Activated CD8-positive, alpha-beta memory T cell treated with anti-CD3 and anti-CD28 coated beads, Interleukin-2, amount 50 U/mL, for 1 hour (primary cell): Measurements from ENCODE around the gene GON4L.
"Not testable (repeated sequence)": the region's sequence is repeated elsewhere in the genome, so short reads cannot be mapped to it uniquely, and the experiment has no call there.

Experiments used
- DNase-seq: peaks from one replicate; pipeline ENCODE4 v3.0.0-alpha.2; 2020; ENCODE audit errors: extremely low read depth

The GON4L gene

GRCh38 chr1:155877945-155878344 lies 20.9 kb upstream of the GON4L start:
- no peak for DNase-seq

- DNase-seq: no peak
These were observed 16.8 kb upstream of the GON4L start for GRCh38 chr1:155873860-155874259.

- no peak for DNase-seq
These were observed 15.5 kb upstream of the GON4L start for GRCh38 chr1:155872527-155872926.

DNA sequence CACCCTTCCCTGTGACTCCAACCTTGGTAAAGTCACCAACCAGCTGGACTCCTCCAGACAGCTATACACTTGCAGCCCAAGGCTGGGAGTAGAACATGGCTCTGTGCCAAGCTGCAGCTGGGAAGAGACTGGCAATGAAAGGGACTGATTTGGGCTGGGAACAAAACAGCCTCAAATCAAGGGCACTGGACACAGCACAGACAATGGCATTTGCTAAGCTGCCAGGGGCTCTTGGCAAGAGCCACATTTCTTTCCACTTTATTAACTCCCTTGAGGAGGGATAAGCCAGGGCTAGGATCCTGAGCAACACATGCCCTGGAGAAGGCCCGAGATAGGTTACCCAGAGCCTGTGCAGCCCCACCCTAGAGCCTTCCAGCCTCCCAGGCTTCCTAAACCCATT lies 14.4 kb upstream of the GON4L start:
- no peak for DNase-seq

GRCh38 chr1:155867766-155868165 lies 10.8 kb upstream of the GON4L start:
- DNase-seq: no peak

GRCh38 chr1:155864393-155864792 lies 7.4 kb upstream of the GON4L start:
- no peak for DNase-seq

DNA sequence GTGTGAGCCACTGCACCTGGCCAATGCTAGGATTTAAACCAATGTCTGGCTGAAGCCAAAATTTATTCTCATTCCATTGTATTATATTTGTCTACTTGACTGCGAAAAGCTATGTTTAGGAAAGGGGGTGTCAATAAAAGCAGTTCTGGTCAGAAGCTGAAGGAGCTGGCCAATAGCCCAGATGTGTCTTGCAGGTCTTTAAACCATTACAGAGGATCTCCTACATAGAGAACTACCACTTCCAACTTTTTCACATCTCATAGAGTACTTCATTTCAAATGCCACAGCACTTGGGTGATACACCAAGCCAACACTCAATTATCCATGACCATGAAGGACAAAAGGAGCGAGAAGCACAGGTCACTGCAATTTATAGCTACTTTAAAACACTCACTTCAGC lies 4.9 kb upstream of the GON4L start:
- no peak for DNase-seq

DNA sequence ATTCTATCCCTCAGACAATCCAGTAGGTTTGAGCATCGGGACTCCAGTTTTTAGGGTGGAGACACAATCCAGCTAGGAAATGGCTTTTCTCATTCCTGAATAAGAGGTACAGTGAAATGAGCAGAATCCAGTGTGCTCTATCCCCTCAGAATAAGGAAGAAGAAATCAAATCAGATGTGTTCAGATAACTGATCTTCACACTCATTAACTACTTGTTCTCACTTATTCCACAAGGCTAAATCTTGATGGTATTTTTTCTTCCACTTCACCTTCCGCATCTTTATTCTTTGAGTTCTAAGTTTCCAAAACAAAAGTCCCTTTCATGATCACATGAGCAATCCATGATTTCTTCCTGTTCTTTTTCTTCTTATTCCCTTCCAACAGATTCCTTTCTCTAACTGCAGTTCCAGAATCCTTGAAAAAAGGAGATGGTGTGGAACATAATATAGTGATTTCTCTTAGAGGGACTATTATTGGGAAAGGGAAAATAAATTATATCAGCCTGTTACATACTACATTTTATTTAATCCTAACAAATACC lies 4.0 kb upstream of the GON4L start:
- DNase-seq: no peak

DNA sequence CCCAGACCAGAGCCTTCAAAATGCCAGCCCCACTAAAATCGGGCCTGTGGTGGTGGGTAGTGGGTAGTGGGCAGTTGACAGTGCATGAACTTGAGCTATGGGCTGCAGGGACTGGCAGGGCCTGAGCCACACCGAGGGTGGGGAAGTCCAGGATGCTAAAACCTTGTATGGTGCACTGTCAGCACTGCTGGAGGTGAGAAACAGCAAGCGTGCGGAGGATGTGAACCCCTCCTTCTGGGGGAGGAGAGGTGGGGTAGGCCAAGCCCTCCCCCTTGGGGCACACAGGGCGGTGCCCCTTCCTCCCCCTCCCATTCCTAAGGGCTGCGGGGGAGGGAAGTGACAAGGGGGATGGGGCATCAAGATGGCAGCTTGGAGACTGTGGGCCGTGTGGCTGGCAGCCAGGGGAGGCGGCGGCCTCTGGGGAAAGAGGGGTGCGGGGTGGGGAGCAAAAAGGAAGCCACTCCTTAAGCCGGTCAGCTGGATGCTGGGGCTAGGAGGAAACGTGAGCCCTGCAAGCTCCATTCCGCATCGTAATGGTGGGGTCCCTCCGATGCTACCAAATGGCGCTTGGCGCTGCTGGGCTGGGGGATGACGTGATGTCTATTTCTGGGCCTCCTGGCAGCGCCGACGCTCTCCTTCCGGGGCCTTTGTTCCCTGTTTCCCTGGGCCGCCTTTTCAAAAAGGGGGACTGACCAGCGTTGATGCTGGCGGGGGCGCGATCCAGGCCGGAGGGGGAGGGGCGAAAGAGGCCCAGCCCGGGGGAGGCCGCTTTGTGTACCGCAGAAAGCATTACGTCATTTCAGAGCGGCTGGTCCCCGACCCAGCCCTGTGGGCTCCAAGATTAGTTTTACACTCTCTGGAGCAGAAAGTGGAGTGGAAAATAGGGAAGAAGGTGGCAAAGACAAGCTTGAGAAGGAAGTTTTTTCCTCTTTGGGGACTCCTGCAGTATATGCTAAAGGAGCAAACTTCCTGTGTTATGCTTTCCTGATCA lies 3.2 kb upstream of the GON4L start:
- DNase-seq: no peak

GRCh38 chr1:155859234-155859829 lies 2.3 kb upstream of the GON4L start, which contains the start of gene SYT11:
TSS of gene SYT11 (plus strand) at chr1:155859567. CDS start at chr1:155859762, 195 bp downstream.
- DNase-seq: peak; percentile 84

DNA sequence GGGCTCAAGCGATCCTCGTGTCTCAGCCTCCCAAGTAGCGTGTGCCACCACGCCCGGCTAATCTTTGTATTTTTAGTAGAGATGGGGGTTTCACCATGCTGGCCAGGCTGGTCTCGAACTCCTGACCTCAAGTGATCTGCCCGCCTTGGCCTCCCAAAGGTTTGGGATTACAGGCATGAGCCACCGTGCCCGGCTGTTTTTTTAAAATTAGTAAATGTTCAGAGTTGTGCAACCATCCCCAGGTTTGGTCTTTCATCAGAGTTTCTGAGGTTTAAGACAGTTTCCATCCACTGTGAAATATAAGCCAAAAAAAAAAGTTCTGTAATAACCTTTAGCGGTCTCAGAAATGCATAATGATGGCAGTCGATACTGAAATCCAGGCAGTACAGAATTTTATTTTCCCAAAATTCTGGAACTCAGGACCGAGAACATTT lies 1.8 kb upstream of the GON4L start:
- no peak for DNase-seq

- no peak for DNase-seq
These were observed 598 bp downstream of the GON4L start for GRCh38 chr1:155856257-155856974.

GRCh38 chr1:155850345-155850744 lies 6.7 kb downstream of the GON4L start:
- DNase-seq: no peak

DNA sequence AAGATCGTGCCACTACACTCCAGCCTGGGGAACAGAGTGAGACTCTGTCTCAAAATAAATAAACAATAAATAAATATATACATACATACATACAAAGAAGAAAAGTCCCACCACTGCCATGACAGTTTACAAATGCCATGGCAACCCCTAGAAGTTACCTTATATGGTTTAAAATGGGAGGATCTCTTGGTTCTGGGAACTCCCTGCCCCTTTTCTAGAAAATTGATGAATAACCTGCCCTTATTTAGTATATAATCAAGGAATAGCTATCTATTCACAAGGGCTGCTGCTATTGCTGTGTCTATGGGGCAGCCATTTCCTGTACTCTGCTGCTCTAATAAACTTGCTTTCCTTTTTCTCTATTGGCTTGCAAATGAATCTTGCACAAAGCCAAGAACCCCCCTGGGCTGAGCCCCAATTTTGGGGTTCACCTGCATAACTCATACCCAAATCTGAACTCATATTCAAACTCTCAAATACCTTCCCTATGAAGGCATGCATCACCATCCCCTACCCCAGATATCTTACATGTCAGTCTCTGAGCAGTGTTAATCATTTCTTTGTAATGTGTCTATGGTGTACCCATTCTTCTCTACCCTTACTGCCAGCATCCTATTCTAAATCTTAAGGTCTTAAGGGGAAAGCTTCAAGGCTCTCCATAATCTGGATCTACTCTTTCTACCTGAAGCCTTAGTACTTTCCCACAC lies 9.0 kb downstream of the GON4L start:
- DNase-seq: no peak

- no peak for DNase-seq
These were observed 12.1 kb downstream of the GON4L start for GRCh38 chr1:155844860-155845421.

GRCh38 chr1:155840386-155840785 lies 16.6 kb downstream of the GON4L start:
- no peak for DNase-seq

GRCh38 chr1:155835548-155835947 lies 21.5 kb downstream of the GON4L start:
- DNase-seq: no peak

DNA sequence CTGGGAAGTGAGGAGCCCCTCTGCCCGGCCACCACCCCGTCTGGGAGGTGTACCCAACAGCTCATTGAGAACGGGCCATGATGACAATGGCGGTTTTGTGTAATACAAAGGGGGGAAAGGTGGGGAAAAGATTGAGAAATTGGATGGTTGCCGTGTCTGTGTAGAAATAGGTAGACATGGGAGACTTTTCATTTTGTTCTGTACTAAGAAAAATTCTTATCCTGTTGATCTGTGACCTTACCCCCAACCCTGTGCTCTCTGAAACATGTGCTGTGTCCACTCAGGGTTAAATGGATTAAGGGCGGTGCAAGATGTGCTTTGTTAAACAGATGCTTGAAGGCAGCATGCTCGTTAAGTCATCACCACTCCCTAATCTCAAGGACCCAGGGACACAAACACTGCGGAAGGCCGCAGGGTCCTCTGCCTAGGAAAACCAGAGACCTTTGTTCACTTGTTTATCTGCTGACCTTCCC lies 22.1 kb downstream of the GON4L start:
- DNase-seq: not testable (repeated sequence)

DNA sequence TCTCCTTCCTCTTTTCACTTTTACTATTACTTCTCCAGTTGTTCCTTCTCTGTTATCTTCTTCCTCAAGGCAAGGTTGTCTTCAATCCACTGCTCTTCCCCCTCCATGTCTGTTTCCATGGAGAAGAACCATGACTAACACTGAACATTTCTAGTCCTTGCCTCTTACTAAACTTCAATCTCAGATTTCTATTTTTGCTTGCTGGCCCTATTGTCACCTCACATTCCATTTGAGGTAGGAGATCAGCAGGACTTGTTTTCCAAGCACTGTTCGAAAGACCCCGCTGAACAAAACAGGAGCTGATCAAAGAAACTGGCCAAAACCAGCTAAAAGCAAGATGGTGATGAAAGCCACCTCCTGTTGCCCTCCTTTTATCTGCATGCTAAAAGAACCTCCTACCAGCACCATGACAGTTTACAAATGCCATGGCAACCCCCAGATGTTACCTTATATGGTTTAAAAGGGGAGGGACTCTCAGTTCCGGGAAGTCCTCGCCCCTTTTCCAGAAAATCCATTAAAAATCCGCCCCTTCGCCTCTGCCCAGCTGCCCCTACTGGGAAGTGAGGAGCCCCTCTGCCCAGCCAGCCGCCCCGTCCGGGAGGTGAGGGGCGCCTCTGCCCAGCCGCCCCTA lies 22.6 kb downstream of the GON4L start:
- no peak for DNase-seq

DNA sequence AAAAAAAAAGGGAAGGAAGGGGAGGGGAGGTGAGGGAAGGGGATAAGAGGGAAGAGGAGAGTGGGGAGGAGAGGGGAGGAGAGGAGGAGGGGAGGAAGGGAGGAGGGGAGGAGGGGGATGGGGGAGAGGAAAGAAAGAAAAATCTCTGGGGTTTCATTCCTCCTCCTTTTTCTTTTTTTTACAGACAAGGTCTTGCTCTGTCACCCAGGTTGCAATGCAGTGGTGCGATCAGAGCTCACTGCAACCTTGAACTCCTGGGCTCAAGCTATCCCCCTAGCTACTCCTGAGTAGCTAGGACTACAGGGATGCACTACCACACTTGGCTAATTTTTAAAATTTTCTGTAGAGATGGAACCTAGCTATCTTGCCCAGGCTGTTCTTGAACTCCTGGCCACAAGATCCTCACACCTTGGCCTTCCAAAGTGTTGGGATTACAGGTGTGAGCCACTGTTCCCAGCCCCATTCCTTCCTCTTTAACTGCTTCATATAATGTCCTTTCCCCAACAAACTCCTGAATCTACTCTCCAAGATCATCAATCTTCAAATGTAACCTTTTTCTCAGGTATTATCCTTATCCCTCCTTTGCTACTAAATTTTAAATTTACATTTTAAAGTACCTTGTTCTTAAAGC lies 23.2 kb downstream of the GON4L start:
- DNase-seq: no peak
